BJ (cell line): Measurements from ENCODE around the gene PRR12. TPM values are rescaled to one million over a fixed set of nuclear protein-coding genes. Genes with fewer than 3 reads are reported as not detected.

Source experiments
- CTCF ChIA-PET: fragments of 350-600 bp; formaldehyde crosslinking; extraction: SDS; loops from one replicate; lab custom pipeline; 2021; ENCODE audit warnings: antibody characterized with exemption, inconsistent platforms; lab: Yijun Ruan, JAX
- POLR2A ChIA-PET: fragments of 300-600 bp; sonication (Branson Sonifier 250); formaldehyde crosslinking; extraction: SDS; loops from one replicate; lab custom pipeline; 2021; ENCODE audit warnings: antibody characterized with exemption; lab: Charles Lee
- DNase-seq: peaks from one replicate; pipeline ENCODE4 v3.0.0-alpha.2; 2011; ENCODE audit warnings: low read depth
- H3K27me3 ChIP-seq: 2 replicates; pipeline ENCODE4 v1.6.0; 2011; ENCODE audit warnings: low read length; ENCODE audit not compliant: control insufficient read depth, insufficient read depth
- H3K36me3 ChIP-seq: 2 replicates; pipeline ENCODE4 v1.5.1; 2011; ENCODE audit warnings: low read length; ENCODE audit not compliant: control insufficient read depth, insufficient read depth
- H3K4me3 ChIP-seq: 2 replicates; pipeline ENCODE4 v1.5.1; 2011; ENCODE audit warnings: low read depth, mild to moderate bottlenecking, control low read depth, low read length
- polyA plus RNA-seq: library from polyadenylated mRNA; depleted of rRNA; stranded (reverse); fragments of >200 nt; gene quantifications from 2 replicates; pipeline ENCODE4 v1.2.3, GENCODE V29; 2011
- TF ChIP-seq, protein P1 (sequence below): IDR thresholded peaks from 2 replicates; pipeline ENCODE4 v1.5.1; 2011; ENCODE audit warnings: low read depth, mild to moderate bottlenecking, control low read depth, inconsistent platforms, low read length, moderate library complexity; ENCODE audit not compliant: insufficient read depth

PRR12 gene
- polyA plus RNA-seq, 1 experiment: 0.42 TPM

DNA sequence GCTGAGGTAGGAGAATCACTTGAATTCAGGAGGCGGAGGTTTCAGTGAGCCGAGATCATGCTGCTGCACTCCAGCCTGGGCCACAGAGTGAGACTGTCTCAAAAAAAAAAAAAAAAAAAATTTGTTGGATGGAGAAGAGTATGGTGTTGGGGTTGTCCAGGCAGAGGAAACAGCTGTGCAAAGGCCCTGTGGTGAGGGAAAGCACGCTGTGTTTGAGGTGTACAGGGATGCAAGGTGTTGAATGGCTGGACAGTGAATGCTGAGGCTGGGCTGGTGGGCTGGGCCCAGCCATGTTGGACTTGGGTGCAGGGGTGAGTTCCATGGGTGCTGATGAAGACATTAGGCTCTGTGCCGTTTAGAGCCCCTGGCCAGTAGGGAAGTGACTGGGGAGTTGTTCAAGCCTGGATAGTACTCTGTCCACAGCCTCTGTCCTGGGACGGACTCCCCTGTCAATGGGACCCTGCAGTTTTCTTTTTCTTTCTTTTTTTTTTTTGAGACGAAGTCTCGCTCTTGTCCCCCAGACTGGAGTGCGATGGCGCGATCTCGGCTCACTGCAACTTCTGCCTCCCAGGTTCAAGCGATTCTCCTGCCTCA lies 18.6 kb downstream of the PRR12 start:
- no peak for DNase-seq
- CTCF ChIA-PET: no interaction called here
- POLR2A ChIA-PET: no interaction called here
- TF ChIP-seq, protein P1, sequence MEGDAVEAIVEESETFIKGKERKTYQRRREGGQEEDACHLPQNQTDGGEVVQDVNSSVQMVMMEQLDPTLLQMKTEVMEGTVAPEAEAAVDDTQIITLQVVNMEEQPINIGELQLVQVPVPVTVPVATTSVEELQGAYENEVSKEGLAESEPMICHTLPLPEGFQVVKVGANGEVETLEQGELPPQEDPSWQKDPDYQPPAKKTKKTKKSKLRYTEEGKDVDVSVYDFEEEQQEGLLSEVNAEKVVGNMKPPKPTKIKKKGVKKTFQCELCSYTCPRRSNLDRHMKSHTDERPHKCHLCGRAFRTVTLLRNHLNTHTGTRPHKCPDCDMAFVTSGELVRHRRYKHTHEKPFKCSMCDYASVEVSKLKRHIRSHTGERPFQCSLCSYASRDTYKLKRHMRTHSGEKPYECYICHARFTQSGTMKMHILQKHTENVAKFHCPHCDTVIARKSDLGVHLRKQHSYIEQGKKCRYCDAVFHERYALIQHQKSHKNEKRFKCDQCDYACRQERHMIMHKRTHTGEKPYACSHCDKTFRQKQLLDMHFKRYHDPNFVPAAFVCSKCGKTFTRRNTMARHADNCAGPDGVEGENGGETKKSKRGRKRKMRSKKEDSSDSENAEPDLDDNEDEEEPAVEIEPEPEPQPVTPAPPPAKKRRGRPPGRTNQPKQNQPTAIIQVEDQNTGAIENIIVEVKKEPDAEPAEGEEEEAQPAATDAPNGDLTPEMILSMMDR: no peak
- H3K27me3 ChIP-seq: no peaks in the 10 kb centered on the region
- no peak overlapping the region for H3K4me3 ChIP-seq
- H3K36me3 ChIP-seq: peaks cover 19% of the 10 kb centered on the region

DNA sequence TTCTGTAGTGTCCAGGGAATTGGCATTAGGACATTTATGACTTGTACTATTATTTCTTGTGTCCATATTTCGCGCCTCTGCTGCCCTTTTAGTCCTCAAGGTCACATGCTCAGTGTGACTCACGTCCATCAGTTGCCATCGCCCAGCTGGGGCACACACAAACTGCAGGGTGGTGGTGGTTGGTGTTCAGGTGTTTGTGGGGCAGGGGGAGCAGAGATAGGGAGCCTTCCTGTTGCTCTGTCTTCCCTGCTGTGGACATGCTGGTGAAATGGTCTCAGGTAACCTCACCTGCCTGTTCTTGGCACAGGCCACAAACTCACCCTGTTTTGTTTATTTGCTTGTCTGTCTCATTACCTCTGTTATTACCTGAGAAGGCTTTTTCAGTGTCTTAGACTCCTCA lies 22.4 kb downstream of the PRR12 start:
- H3K27me3 ChIP-seq: no peaks in the 10 kb centered on the region
- TF ChIP-seq, protein P1: no peak
- no peak for DNase-seq
- CTCF ChIA-PET: no interaction called here
- no peak overlapping the region for H3K4me3 ChIP-seq
- peaks cover 29% of the 10 kb centered on the region for H3K36me3 ChIP-seq
- POLR2A ChIA-PET: no interaction called here

DNA sequence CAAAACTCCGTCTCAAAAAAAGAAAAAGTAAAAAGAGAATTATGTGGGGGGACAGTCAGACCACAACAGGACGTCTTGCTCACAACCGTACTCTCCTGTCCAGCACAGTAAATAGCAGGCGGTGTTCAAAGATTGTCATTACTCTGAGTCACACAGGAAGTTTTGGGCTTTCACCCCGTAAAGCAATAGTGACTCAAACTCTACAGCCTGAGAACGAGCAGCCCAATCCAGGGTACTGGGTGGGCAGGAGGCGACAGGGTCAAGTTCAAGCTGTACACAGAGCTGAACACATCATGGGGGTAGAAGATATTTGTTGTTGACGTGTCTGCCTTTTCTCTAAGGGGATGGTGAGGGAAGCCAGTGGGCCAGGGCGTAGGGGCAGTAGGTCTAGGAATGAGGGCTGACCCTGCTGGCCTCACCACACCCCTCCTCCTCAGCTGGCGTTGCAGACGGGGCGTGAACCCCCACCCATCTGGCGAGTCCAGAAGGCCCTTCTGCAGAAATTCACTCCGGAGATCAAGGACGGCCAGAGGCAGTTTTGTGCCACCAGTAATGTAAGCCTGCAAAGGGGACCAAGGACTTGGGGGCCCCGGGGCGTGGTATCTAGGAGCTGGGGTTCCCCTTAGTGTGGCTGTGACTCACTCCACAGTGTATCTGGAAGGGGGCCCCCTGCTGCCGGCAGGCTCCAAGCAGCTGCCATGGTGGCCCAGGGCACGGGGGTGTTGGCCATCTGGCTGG lies 23.3 kb downstream of the PRR12 start:
- no peak overlapping the region for H3K4me3 ChIP-seq
- CTCF ChIA-PET: no interaction called here
- DNase-seq: peak; percentile 77
- no peaks in the 10 kb centered on the region for H3K27me3 ChIP-seq
- POLR2A ChIA-PET: no interaction called here
- peaks cover 28% of the 10 kb centered on the region for H3K36me3 ChIP-seq
- TF ChIP-seq, protein P1: no peak; the same call in 1 of the 2 replicates

DNA sequence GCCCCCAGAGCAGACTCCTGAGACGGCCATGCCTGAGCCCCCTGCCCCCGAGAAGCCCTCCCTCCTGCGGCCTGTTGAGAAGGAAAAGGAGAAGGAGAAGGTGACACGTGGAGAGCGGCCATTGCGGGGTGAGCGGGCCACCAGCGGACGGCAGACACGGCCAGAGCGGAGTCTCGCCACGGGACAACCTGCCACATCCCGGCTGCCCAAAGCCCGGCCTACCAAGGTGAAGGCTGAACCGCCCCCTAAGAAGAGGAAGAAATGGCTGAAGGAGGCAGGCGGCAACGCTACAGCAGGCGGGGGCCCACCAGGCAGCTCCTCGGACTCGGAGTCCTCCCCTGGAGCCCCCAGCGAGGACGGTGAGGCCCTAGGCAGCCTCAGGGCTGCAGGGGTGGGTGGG lies 24.9 kb downstream of the PRR12 start:
- TF ChIP-seq, protein P1: no peak
- CTCF ChIA-PET: no interaction called here
- DNase-seq: no peak
- Histone ChIP-seq H3K4me3 (no peak overlapping the region), H3K27me3 (no peaks in the 10 kb centered on the region), H3K36me3 (peaks cover 28% of the 10 kb centered on the region)
- POLR2A ChIA-PET: no interaction called here

DNA sequence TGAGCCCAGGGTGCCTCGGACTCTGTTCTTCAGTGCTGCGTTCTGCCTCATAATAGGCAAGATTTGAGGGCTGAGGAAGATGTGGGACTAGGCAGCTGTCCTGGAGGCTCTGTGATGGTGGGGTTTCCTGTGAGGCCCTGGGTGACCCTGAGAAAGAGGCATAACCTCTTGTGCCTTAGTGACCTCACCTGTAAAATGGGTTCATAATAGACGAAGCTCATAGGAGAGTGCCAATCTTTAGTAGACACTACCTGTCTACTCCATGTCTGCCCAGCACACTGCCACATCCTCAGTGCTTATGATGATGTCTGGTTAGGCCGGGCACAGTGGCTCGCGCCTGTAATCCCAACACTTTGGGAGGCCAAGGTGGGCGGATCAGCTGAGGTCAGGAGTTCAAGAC lies 25.6 kb downstream of the PRR12 start:
- Histone ChIP-seq H3K36me3 (peaks cover 25% of the 10 kb centered on the region), H3K27me3 (no peaks in the 10 kb centered on the region), H3K4me3 (no peak overlapping the region)
- ChIA-PET POLR2A (no interaction called here), CTCF (interaction anchor here (1.3 kb wide), 1 partner anchor 15 kb away, joined by 4 read pairs; no protein-coding TSS in a partner anchor)
- no peak for DNase-seq
- TF ChIP-seq, protein P1: no peak
